NCI-H748 (cell line): ENCODE data around the gene INPP4A.

ENCODE experiments used
- DNase-seq: peaks from one replicate; lab custom pipeline; 2025; ENCODE audit not compliant: unreplicated experiment; lab: John Stamatoyannopoulos, UW

Gene INPP4A

GRCh38 chr2:98537390-98538126 lies 92.9 kb downstream of the INPP4A start:
- no peak for DNase-seq

GRCh38 chr2:98538280-98539041 lies 93.8 kb downstream of the INPP4A start:
- no peak for DNase-seq

- no peak for DNase-seq
These were observed 94.5 kb downstream of the INPP4A start for GRCh38 chr2:98539056-98539735.

GRCh38 chr2:98540536-98540935 lies 95.9 kb downstream of the INPP4A start:
- DNase-seq: no peak

- no peak for DNase-seq
These were observed 96.8 kb downstream of the INPP4A start for GRCh38 chr2:98541489-98541888.

- DNase-seq: no peak
These were observed 97.2 kb downstream of the INPP4A start for GRCh38 chr2:98541906-98542305.

GRCh38 chr2:98543214-98543613 lies 98.6 kb downstream of the INPP4A start:
- DNase-seq: no peak

GRCh38 chr2:98543842-98544241 lies 99.2 kb downstream of the INPP4A start:
- DNase-seq: no peak

- DNase-seq: no peak
These were observed 100.9 kb downstream of the INPP4A start for GRCh38 chr2:98545591-98545990.

GRCh38 chr2:98546186-98546585 lies 101.5 kb downstream of the INPP4A start:
- DNase-seq: no peak

- DNase-seq: no peak
These were observed 102.6 kb downstream of the INPP4A start for GRCh38 chr2:98547092-98547790.

GRCh38 chr2:98548920-98549818 lies 104.5 kb downstream of the INPP4A start:
- DNase-seq: no peak

- DNase-seq: no peak
These were observed 105.5 kb downstream of the INPP4A start for GRCh38 chr2:98550165-98550564.

- DNase-seq: no peak
These were observed 106.7 kb downstream of the INPP4A start for GRCh38 chr2:98551316-98551715.

GRCh38 chr2:98552499-98553179 lies 108.0 kb downstream of the INPP4A start:
- no peak for DNase-seq

GRCh38 chr2:98554116-98554861 lies 109.6 kb downstream of the INPP4A start:
- no peak for DNase-seq

- DNase-seq: no peak
These were observed 111.0 kb downstream of the INPP4A start for GRCh38 chr2:98555696-98556095.

- DNase-seq: no peak
These were observed 111.8 kb downstream of the INPP4A start for GRCh38 chr2:98556344-98557033.
